PC-3 (cell line): ENCODE measurements around the gene CRYGA. TPM values are rescaled to one million over a fixed set of nuclear protein-coding genes. Genes with fewer than 3 reads are reported as not detected.

Experiments used
- ATAC-seq: fragments of 200-7000 bp; cut with Tn5 transposase; 2 replicates; pipeline ENCODE4 v1.9.1; 2020; ENCODE audit warnings: mild to moderate bottlenecking, moderate library complexity
- BruUV-seq: library from RNA; stranded (reverse); fragments of 400-500 nt; replicated peaks from 2 replicates; lab custom pipeline; 2021; lab: Mats Ljungman, UMichigan
- CTCF ChIA-PET: fragments of 300-600 bp; sonication (Branson Sonifier 250); formaldehyde crosslinking; loops from one replicate; lab custom pipeline; 2022; ENCODE audit warnings: antibody characterized with exemption; lab: Charles Lee
- POLR2A ChIA-PET: fragments of 300-600 bp; sonication (Branson Sonifier 250); formaldehyde crosslinking; loops from one replicate; lab custom pipeline; 2022; ENCODE audit warnings: antibody characterized with exemption; ENCODE audit not compliant: unreplicated experiment; lab: Charles Lee
- DNase-seq: peaks from one replicate; pipeline ENCODE4 v3.0.0-alpha.2; 2015
- H2AFZ ChIP-seq: fragments of 300-600 bp; sonication (generic); 2 replicates; pipeline ENCODE4 v1.6.0; 2016; ENCODE audit warnings: antibody characterized with exemption, low read length
- H3F3A ChIP-seq: fragments of 300-600 bp; sonication (generic); one replicate; pipeline ENCODE4 v1.6.0; 2017; ENCODE audit warnings: antibody characterized with exemption, low read length, control low read depth, mild to moderate bottlenecking; ENCODE audit not compliant: unreplicated experiment
- H3K27ac ChIP-seq: fragments of 300-600 bp; sonication (generic); 2 replicates; pipeline ENCODE4 v1.5.1; 2016; ENCODE audit warnings: mild to moderate bottlenecking, low read length
- H3K27me3 ChIP-seq: fragments of 300-600 bp; sonication (generic); 2 replicates; pipeline ENCODE4 v1.6.1; 2016; ENCODE audit warnings: low read length, mixed read lengths
- H3K36me3 ChIP-seq: fragments of 300-600 bp; sonication (generic); 2 replicates; pipeline ENCODE4 v1.6.1; 2016; ENCODE audit warnings: low read depth, mixed run types, low read length, mixed read lengths
- H3K4me1 ChIP-seq: fragments of 300-600 bp; sonication (generic); 2 replicates; pipeline ENCODE4 v1.5.1; 2016; ENCODE audit warnings: low read length; ENCODE audit not compliant: insufficient read depth
- H3K4me2 ChIP-seq: fragments of 300-600 bp; sonication (generic); 2 replicates; pipeline ENCODE4 v1.6.0; 2016; ENCODE audit warnings: low read length
- H3K4me3 ChIP-seq: fragments of 300-600 bp; sonication (generic); 2 replicates; pipeline ENCODE4 v1.5.1; 2016; ENCODE audit warnings: mild to moderate bottlenecking, low read length, mixed read lengths
- H3K79me2 ChIP-seq: fragments of 300-600 bp; sonication (generic); 2 replicates; pipeline ENCODE4 v1.6.1; 2017; ENCODE audit warnings: low read length, mixed read lengths
- H3K9ac ChIP-seq: fragments of 300-600 bp; sonication (generic); 2 replicates; pipeline ENCODE4 v1.6.0; 2016; ENCODE audit warnings: mild to moderate bottlenecking, low read length
- H3K9me2 ChIP-seq: fragments of 300-600 bp; sonication (generic); replicated peaks from 2 replicates; pipeline ENCODE4 v1.6.1; 2016; ENCODE audit warnings: mixed run types, low read length, mixed read lengths
- H3K9me3 ChIP-seq: fragments of 300-600 bp; sonication (generic); 2 replicates; pipeline ENCODE4 v1.6.1; 2016; ENCODE audit warnings: low read length, mixed read lengths
- H4K20me1 ChIP-seq: fragments of 300-600 bp; sonication (generic); 2 replicates; pipeline ENCODE4 v1.6.1; 2016; ENCODE audit warnings: low read length, mixed read lengths
- EZH2 ChIP-seq: fragments of 300-600 bp; sonication (generic); IDR thresholded peaks from one replicate; pipeline ENCODE4 v1.6.1; 2017; ENCODE audit warnings: antibody characterized with exemption, mild to moderate bottlenecking, low read length; ENCODE audit not compliant: unreplicated experiment
- EZH2phosphoT487 ChIP-seq: fragments of 300-600 bp; sonication (generic); IDR thresholded peaks from 2 replicates; pipeline ENCODE4 v1.6.1; 2018; ENCODE audit warnings: mild to moderate bottlenecking, antibody characterized with exemption, low read length, borderline replicate concordance
- intact Hi-C: fragments of 100-400 bp; cut with micrococcal nuclease; formaldehyde crosslinking; loops from 2 replicates; pipeline ENCODE4 v1.9.0; 2023
- total RNA-seq: library from RNA; depleted of rRNA; stranded (reverse); fragments of >200 nt; gene quantifications from 2 replicates; pipeline ENCODE4 v1.2.3, GENCODE V29; 2014
- TF ChIP-seq, protein P1 (sequence below): fragments of 300-600 bp; sonication (generic); conservative IDR thresholded peaks from 2 replicates; pipeline ENCODE4 v1.5.1; 2017; ENCODE audit warnings: antibody characterized with exemption, low read depth, mild to moderate bottlenecking, low read length

Gene CRYGA
- total RNA-seq, 1 experiment from 2014 or later: not detected

DNA sequence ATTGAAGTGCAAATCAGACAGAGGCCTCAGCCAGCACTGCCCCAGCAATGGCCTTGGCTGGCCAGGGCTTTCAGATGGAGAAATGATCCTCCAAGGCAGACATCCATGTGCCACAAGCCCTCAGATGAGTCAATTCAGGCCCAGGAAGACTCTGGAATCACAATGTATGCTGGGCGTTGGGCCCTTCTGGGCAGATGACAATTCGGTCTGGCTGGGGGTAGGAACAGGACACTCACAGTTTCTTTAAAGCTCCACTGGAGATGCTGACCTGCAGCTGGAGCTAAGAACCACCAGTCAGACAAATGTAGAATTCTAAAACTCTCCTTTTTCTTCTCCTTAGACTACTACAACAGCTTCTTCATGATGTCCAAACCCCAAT is 26.7 kb downstream of the CRYGA start:
- H3K9me3 ChIP-seq: no peaks in the 10 kb centered on the region
- intact Hi-C loops: no loop called here
- no peak for TF ChIP-seq EZH2phosphoT487
- TF ChIP-seq, protein P1, sequence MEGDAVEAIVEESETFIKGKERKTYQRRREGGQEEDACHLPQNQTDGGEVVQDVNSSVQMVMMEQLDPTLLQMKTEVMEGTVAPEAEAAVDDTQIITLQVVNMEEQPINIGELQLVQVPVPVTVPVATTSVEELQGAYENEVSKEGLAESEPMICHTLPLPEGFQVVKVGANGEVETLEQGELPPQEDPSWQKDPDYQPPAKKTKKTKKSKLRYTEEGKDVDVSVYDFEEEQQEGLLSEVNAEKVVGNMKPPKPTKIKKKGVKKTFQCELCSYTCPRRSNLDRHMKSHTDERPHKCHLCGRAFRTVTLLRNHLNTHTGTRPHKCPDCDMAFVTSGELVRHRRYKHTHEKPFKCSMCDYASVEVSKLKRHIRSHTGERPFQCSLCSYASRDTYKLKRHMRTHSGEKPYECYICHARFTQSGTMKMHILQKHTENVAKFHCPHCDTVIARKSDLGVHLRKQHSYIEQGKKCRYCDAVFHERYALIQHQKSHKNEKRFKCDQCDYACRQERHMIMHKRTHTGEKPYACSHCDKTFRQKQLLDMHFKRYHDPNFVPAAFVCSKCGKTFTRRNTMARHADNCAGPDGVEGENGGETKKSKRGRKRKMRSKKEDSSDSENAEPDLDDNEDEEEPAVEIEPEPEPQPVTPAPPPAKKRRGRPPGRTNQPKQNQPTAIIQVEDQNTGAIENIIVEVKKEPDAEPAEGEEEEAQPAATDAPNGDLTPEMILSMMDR: no peak
- TF ChIP-seq EZH2: no peak
- H3K4me3 ChIP-seq: no peak overlapping the region
- no TSS peak for BruUV-seq
- no peaks in the 10 kb centered on the region for H3K9me2 ChIP-seq
- ATAC-seq: no peak
- H3K36me3 ChIP-seq: no peaks in the 10 kb centered on the region
- peaks cover 13% of the 10 kb centered on the region for H3K4me1 ChIP-seq
- POLR2A ChIA-PET: no interaction called here
- CTCF ChIA-PET: no interaction called here
- no peak overlapping the region for H3K27ac ChIP-seq
- no peaks in the 10 kb centered on the region for H4K20me1 ChIP-seq
- no peaks in the 10 kb centered on the region for H3F3A ChIP-seq
- H3K4me2 ChIP-seq: no peak overlapping the region
- H3K79me2 ChIP-seq: no peaks in the 10 kb centered on the region
- DNase-seq: no peak
- H3K27me3 ChIP-seq: no peaks in the 10 kb centered on the region
- no peak overlapping the region for H2AFZ ChIP-seq
- H3K9ac ChIP-seq: no peak overlapping the region

DNA sequence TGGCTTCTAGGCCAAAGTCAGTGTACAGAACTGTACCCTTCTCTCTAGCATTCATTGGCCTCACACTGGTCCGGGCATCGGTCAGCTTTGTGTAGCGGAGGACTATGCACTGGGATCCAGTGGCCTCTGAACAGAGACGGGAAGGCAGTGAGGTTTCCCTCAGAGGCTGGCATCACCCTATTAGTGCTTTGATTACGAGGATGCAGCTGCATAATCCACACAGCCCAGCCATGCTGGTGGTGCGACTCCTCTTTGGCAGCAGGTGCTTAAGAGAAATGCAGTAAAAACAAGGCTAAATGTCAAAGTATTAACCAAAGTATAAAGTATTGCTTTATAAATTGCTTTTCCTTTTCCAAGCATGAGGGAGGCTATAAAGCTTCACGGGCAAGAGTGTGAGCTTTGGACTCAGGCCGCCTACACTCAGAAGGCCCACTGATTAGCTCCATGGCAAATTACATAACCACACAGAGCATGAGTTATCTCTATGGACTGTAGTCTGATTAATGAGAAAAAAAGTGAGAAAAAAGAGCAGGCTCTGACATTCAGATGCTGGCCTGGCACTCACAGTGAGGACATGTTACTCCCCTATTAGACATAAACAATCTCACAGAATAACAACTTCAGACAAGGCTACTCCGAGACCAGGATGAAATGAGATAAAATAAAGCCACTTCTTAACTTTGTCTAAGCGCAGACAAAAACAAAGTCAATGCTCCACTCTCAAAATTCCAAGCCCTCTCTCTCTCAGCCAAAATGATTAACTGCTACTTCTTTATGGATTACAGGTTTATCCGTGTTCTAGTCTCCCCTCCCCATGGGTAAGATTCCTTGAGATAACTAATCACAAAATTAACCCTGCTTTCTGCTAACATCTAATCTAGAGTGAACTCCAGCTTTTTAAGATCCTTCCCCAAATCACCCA is 27.3 kb downstream of the CRYGA start:
- no peaks in the 10 kb centered on the region for H3K36me3 ChIP-seq
- ChIA-PET POLR2A (no interaction called here), CTCF (no interaction called here)
- H3K9me3 ChIP-seq: no peaks in the 10 kb centered on the region
- no peak overlapping the region for H3K4me2 ChIP-seq
- no peak for DNase-seq
- TF ChIP-seq EZH2: no peak
- TF ChIP-seq EZH2phosphoT487: no peak
- TF ChIP-seq, protein P1: no peak
- no peak overlapping the region for H3K9ac ChIP-seq
- no peak for ATAC-seq
- H3K79me2 ChIP-seq: no peaks in the 10 kb centered on the region
- no peak overlapping the region for H3K4me3 ChIP-seq
- H4K20me1 ChIP-seq: no peaks in the 10 kb centered on the region
- intact Hi-C loops: no loop called here
- peaks cover 14% of the 10 kb centered on the region for H3K4me1 ChIP-seq
- H2AFZ ChIP-seq: no peak overlapping the region
- no peak overlapping the region for H3K27ac ChIP-seq
- H3F3A ChIP-seq: no peaks in the 10 kb centered on the region
- no TSS peak for BruUV-seq
- no peaks in the 10 kb centered on the region for H3K9me2 ChIP-seq
- no peaks in the 10 kb centered on the region for H3K27me3 ChIP-seq

DNA sequence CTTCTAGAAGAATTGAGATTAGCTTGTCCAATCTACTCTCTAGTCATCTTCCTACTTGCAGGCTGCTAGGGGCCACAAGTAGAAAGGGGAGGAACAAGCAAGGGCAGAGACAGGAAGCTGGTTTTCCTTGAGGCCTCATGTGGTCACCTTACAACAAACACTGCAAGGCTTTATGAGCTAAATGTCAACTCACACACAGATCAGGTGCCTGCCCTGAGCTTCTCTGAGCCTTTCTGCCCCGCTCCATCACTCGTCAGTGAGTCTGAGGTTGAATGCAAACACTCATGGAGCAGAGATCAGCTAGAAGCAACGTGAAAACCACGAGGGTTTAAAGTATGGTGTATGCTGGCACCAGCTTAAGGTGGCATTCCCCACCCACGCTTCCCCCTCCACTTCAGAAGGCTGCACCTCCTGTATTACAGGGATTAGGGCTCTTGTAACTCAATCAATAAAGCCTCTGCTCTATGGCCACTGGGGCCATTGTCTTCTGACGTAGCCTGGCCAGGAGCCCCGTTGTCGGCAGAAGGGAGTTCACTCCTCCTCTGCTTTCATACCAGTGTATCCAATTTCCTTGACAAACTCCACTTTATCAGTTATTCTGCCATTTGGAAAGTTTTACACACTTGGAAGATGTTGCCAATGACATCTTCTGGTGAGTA is 28.3 kb downstream of the CRYGA start:
- peak overlapping the region; percentile 9; the same call in 1 of the 2 replicates for H2AFZ ChIP-seq
- H3K36me3 ChIP-seq: no peaks in the 10 kb centered on the region
- no peaks in the 10 kb centered on the region for H3K27me3 ChIP-seq
- DNase-seq (peak; percentile 53), ATAC-seq (peak; percentile 72)
- no peak overlapping the region for H3K4me3 ChIP-seq
- H3K9ac ChIP-seq: no peak overlapping the region
- H3K9me3 ChIP-seq: no peaks in the 10 kb centered on the region
- no peak overlapping the region for H3K27ac ChIP-seq
- H4K20me1 ChIP-seq: no peaks in the 10 kb centered on the region
- H3K79me2 ChIP-seq: no peaks in the 10 kb centered on the region
- no TSS peak for BruUV-seq
- H3K9me2 ChIP-seq: no peaks in the 10 kb centered on the region
- no peak overlapping the region for H3K4me2 ChIP-seq
- POLR2A ChIA-PET: no interaction called here
- CTCF ChIA-PET: interaction anchor here (0.5 to 1.0 kb wide), 2 partner anchors 13 to 26 kb away, joined by 4 to 5 read pairs; no protein-coding TSS in a partner anchor
- peaks cover 24% of the 10 kb centered on the region for H3K4me1 ChIP-seq
- intact Hi-C loops: no loop called here
- H3F3A ChIP-seq: no peaks in the 10 kb centered on the region
- TF ChIP-seq EZH2 (no peak), EZH2phosphoT487 (no peak)
- TF ChIP-seq, protein P1: no peak
